SK-N-SH treated with all-trans-retinoic acid at 6 μM for 48 hours (cell line): ENCODE results near the gene DDX42.

Experiments used
- ARNTL ChIP-seq: fragments of 450-650 bp; formaldehyde crosslinking; IDR thresholded peaks from 2 replicates; pipeline ENCODE4 v1.5.0; 2020; ENCODE audit warnings: low read depth, mild to moderate bottlenecking, moderate library complexity, borderline replicate concordance
- RARB ChIP-seq: fragments of 250-450 bp; sonication (Bioruptor Pico); IDR thresholded peaks from 2 replicates; pipeline ENCODE4 v1.8.0; 2021; ENCODE audit warnings: mild to moderate bottlenecking, moderate library complexity
- TOX ChIP-seq: fragments of 250-450 bp; sonication (Bioruptor Pico); IDR thresholded peaks from 2 replicates; pipeline ENCODE4 v1.8.0; 2021; ENCODE audit warnings: mild to moderate bottlenecking, moderate library complexity, borderline replicate concordance
- ZNF8 ChIP-seq: fragments of 450-650 bp; formaldehyde crosslinking; IDR thresholded peaks from 2 replicates; pipeline ENCODE4 v1.5.0; 2020; ENCODE audit warnings: mild to moderate bottlenecking, moderate library complexity

DNA sequence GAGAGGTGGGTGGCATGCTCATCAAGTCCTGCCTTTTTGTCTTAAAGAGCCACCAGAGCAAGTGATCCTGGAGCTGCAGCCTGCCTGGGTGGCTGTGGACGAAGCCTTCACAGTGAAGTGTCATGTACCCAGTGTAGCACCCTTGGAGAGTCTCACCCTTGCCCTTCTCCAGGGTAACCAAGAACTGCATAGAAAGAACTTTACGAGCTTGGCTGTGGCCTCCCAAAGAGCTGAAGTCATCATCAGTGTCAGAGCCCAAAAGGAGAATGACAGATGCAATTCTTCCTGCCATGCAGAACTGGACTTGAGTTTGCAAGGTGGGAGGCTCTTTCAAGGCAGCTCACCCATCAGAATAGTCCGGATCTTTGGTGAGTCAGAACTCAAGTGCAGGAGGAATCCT, 85.3 kb downstream of the DDX42 start:
- TF ChIP-seq TOX (CRISPR knock-in tag) (no peak), RARB (CRISPR knock-in tag) (no peak), ARNTL (CRISPR knock-in tag) (no peak), ZNF8 (CRISPR knock-in tag) (no peak)
